IPS-15b (cell line): ENCODE measurements around the gene TNRC6B.
"Not testable (repeated sequence)": the region's sequence is repeated elsewhere in the genome, so short reads cannot be mapped to it uniquely, and the experiment has no call there.

Experiments
- H3K27me3 ChIP-seq: one replicate; pipeline ENCODE4 v1.6.1; 2013; ENCODE audit warnings: low read length; ENCODE audit not compliant: control insufficient read depth, insufficient read depth
- H3K36me3 ChIP-seq: one replicate; pipeline ENCODE4 v1.6.1; 2013; ENCODE audit warnings: low read length; ENCODE audit not compliant: control insufficient read depth, insufficient read depth
- H3K4me1 ChIP-seq: one replicate; pipeline ENCODE4 v1.6.1; 2013; ENCODE audit warnings: mild to moderate bottlenecking, low read length; ENCODE audit not compliant: control insufficient read depth, insufficient read depth
- H3K4me3 ChIP-seq: one replicate; pipeline ENCODE4 v1.5.1; 2013; ENCODE audit warnings: low read depth, low read length
- H3K9ac ChIP-seq: one replicate; pipeline ENCODE4 v1.6.1; 2013; ENCODE audit warnings: low read depth, mild to moderate bottlenecking, low read length
- H3K9me3 ChIP-seq: one replicate; pipeline ENCODE4 v1.6.1; 2013; ENCODE audit warnings: mild to moderate bottlenecking, low read length; ENCODE audit not compliant: control insufficient read depth, insufficient read depth

TNRC6B gene

GRCh38 chr22:40218723-40219294 lies 41.1 kb downstream of the TNRC6B start:
- no peaks in the 10 kb centered on the region for H3K9me3 ChIP-seq
- H3K4me1 ChIP-seq: peaks cover 44% of the 10 kb centered on the region
- no peak overlapping the region for H3K9ac ChIP-seq
- H3K4me3 ChIP-seq: no peak overlapping the region
- H3K27me3 ChIP-seq: no peaks in the 10 kb centered on the region
- no peaks in the 10 kb centered on the region for H3K36me3 ChIP-seq

GRCh38 chr22:40220316-40221054 lies 42.8 kb downstream of the TNRC6B start:
- Histone ChIP-seq H3K4me1 (peaks cover 51% of the 10 kb centered on the region), H3K36me3 (no peaks in the 10 kb centered on the region), H3K4me3 (no peak overlapping the region)

DNA sequence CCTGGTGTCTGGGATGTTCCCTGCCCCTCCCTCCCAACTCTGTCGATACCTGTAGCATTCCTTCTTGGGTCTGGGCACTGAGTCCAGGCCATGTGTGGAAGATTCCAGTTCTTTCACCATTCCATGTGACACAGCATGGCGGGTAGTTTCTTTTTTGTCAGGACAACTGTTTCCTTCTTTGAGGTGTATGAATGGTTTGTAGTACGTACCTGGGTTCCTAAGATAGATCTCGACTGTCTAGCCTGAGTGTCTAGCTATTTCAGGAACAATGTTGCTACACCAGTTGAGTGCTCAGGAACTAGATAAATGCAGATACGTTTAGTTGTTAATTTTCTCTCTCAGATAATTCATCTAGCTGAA lies 43.3 kb downstream of the TNRC6B start:
- Histone ChIP-seq H3K9ac (no peak overlapping the region), H3K4me3 (no peak overlapping the region), H3K9me3 (no peaks in the 10 kb centered on the region), H3K4me1 (peaks cover 51% of the 10 kb centered on the region), H3K27me3 (no peaks in the 10 kb centered on the region), H3K36me3 (no peaks in the 10 kb centered on the region)

More at GRCh38 chr22:40220316-40221054, 42.8 kb downstream of the TNRC6B start:
- Histone ChIP-seq H3K9me3 (no peaks in the 10 kb centered on the region), H3K9ac (no peak overlapping the region), H3K27me3 (no peaks in the 10 kb centered on the region)

DNA sequence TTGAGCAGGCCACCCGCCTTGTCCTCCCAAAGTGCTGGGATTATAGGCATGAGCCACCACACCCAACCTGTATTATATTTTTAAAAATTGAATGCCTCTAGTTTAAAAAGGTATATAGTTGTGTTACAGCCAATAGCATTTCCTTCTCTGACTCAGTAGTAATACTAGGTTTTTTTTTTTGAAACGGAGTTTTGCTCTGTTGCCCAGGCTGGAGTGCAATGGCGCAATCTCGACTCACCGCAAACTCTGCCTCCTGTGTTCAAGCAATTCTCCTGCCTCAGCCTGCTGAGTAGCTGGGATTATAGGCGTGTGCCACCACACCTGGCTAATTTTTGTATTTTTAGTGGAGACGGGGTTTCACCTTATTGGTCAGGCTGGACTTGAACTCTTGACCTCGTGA lies 45.3 kb downstream of the TNRC6B start:
- peaks cover 50% of the 10 kb centered on the region for H3K4me1 ChIP-seq
- not testable (repeated sequence) for H3K36me3 ChIP-seq, H3K4me3 ChIP-seq, H3K27me3 ChIP-seq, H3K9me3 ChIP-seq, H3K9ac ChIP-seq

DNA sequence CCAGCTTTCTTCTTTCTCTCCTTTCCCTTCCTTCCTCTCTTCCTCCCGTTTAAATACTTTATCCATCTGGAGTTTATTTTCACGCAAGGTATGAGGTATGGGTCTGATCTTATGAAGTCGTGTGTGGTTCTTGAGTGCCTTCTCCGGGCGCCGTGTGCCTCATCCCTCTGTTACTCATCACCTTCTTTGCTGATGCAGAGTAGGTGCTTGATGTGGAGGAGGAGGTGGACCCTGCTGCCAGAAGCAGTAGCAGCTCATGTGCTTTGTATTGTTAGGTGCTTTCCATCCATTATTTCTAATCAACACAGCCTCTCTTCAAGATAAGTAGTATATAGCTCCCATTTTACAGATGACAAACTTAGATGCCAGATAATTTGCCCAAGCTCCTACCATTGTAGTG lies 47.0 kb downstream of the TNRC6B start:
- Histone ChIP-seq H3K4me3 (no peak overlapping the region), H3K9ac (no peak overlapping the region), H3K36me3 (no peaks in the 10 kb centered on the region), H3K27me3 (no peaks in the 10 kb centered on the region), H3K9me3 (no peaks in the 10 kb centered on the region), H3K4me1 (peaks cover 43% of the 10 kb centered on the region)

DNA sequence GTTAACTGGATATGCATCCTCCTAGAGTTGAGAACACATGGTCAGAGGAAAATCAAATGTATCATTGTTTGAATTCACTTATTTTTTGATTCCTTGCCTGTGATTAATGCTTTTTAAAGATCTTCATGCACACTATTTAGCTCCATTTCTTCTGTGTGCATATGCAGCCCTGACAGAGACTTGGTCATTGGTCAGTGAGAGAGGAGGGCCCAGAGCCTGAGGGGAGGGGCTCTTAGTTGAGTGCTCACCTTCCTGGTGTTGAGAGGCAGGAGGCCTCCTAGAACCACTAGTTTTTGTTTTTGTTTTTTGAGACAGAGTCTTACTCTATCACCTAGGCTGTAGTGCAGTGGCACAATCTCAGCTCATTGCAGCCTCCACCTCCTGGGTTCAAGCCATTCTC lies 48.9 kb downstream of the TNRC6B start:
- H3K9ac ChIP-seq: no peak overlapping the region
- H3K36me3 ChIP-seq: no peaks in the 10 kb centered on the region
- no peaks in the 10 kb centered on the region for H3K9me3 ChIP-seq
- H3K4me1 ChIP-seq: peaks cover 36% of the 10 kb centered on the region
- H3K27me3 ChIP-seq: no peaks in the 10 kb centered on the region
- H3K4me3 ChIP-seq: no peak overlapping the region

- Histone ChIP-seq H3K4me3 (no peak overlapping the region), H3K27me3 (no peaks in the 10 kb centered on the region), H3K36me3 (no peaks in the 10 kb centered on the region)
Observed at GRCh38 chr22:40231618-40232313, 54.0 kb downstream of the TNRC6B start.

DNA sequence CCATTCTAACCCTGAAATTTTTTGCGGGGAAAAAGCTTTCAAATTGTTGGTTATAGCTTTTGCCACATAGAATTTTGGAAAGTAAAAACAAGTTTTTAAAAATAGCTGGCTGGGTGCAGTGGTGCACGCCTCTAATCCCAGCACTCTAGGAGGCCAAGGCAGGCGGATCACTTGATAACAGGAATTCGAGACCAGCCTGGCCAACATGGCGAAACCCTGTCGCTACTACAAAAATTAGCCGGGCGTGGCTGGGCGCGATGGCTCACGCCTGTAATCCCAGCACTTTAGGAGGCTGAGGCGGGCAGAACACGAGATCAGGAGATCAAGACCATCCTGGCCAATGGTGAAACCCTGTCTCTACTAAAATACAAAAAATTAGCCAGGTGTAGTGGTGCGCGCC lies 54.9 kb downstream of the TNRC6B start:
- Histone ChIP-seq H3K4me3 (no peak overlapping the region), H3K9me3 (no peaks in the 10 kb centered on the region), H3K27me3 (no peaks in the 10 kb centered on the region), H3K36me3 (no peaks in the 10 kb centered on the region), H3K9ac (no peak overlapping the region), H3K4me1 (peaks cover 8% of the 10 kb centered on the region)

More at GRCh38 chr22:40231618-40232313, 54.0 kb downstream of the TNRC6B start:
- Histone ChIP-seq H3K9ac (no peak overlapping the region), H3K9me3 (no peaks in the 10 kb centered on the region), H3K4me1 (peaks cover 8% of the 10 kb centered on the region)

DNA sequence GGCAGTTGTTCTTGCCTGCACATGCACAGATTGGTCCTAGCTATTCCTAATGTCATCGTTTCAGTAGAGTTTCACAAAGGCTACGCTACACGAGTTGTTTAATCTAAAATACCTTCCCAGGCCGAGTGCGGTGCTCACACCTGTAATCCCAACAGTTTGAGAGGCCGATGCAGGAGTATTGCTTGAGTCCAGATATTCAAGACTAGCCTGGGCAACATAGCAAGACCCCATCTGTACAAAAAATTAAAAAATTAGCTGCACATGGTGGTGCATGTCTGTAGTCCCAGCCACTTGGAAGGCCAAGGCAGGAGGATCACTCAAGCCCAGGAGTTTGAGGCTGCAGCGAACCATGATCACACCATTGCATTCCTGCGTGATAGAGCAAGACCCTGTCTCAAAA lies 56.2 kb downstream of the TNRC6B start:
- H3K27me3 ChIP-seq: no peaks in the 10 kb centered on the region
- H3K9me3 ChIP-seq: no peaks in the 10 kb centered on the region
- H3K36me3 ChIP-seq: no peaks in the 10 kb centered on the region

DNA sequence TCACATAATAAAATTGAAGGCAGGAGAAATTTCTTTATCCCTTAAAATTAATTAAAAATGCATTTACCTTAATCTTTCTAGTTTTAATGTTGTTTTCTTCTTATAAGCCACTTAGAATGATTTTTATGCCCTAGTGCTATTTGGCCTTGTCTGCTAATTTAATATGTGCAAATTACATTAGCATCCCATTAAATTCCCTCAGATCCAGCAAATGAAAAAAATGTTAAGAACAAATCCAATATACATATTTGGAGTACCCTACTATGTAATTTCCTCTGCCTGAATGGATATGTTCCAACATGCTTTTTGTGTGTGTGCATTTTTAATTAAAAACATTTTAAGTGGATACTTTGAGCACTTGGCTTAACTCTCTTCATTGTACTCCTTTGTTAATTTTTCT lies 56.9 kb downstream of the TNRC6B start:
- Histone ChIP-seq H3K9me3 (no peaks in the 10 kb centered on the region), H3K36me3 (no peaks in the 10 kb centered on the region), H3K27me3 (no peaks in the 10 kb centered on the region), H3K4me1 (peaks cover 12% of the 10 kb centered on the region), H3K4me3 (no peak overlapping the region), H3K9ac (no peak overlapping the region)

More for the DNA sequence above, 56.2 kb downstream of the TNRC6B start:
- peaks cover 17% of the 10 kb centered on the region for H3K4me1 ChIP-seq
- no peak overlapping the region for H3K9ac ChIP-seq
- H3K4me3 ChIP-seq: no peak overlapping the region

- Histone ChIP-seq H3K36me3 (no peaks in the 10 kb centered on the region), H3K9me3 (no peaks in the 10 kb centered on the region), H3K4me1 (peaks cover 10% of the 10 kb centered on the region), H3K4me3 (no peak overlapping the region), H3K27me3 (no peaks in the 10 kb centered on the region), H3K9ac (no peak overlapping the region)
Observed at GRCh38 chr22:40235308-40235707, 57.6 kb downstream of the TNRC6B start.

DNA sequence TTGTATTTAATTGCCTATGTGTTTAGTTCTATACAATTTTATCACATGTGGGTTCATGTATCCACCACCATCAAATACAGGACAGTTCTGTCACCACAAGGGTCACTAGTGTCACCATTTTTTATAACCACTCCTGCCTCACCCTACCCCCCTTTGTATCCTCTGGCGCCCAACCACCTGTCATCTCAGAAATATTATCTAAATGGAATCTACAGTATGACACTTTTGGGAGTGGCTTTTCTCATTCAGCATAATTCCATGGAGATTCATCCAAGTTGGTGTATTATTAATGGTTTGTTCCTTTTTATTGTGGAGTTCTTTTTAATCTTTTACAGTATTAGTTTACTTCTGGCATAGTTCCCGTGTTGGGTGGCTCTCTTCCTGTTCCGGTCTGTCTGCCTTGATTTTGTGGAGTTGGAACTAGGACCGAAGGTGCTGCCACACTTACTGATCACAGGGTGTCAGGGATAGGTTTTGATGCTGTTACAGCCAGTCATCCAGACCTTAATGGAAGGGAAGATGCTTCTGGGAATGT lies 58.5 kb downstream of the TNRC6B start:
- Histone ChIP-seq H3K4me3 (no peak overlapping the region), H3K9me3 (no peaks in the 10 kb centered on the region), H3K4me1 (peaks cover 13% of the 10 kb centered on the region), H3K36me3 (no peaks in the 10 kb centered on the region), H3K9ac (no peak overlapping the region), H3K27me3 (no peaks in the 10 kb centered on the region)
